Loucy (cell line): Measurements from ENCODE around the gene FAM222A.

Experiments used
- H2AFZ ChIP-seq: fragments of 200-600 bp; sonication (generic); 2 replicates; pipeline ENCODE4 v1.6.0; 2016; ENCODE audit warnings: antibody characterized with exemption, mild to moderate bottlenecking, low read length, moderate library complexity
- H3F3A ChIP-seq: fragments of 200-600 bp; 2 replicates; pipeline ENCODE4 v1.6.0; 2016; ENCODE audit warnings: antibody characterized with exemption, low read depth, mild to moderate bottlenecking
- H3K27me3 ChIP-seq: fragments of 200-600 bp; sonication (generic); 2 replicates; pipeline ENCODE4 v1.6.1; 2014; ENCODE audit warnings: low read length, mild to moderate bottlenecking; ENCODE audit not compliant: insufficient read depth, poor library complexity, severe bottlenecking
- H3K36me3 ChIP-seq: fragments of 200-600 bp; sonication (generic); 2 replicates; pipeline ENCODE4 v1.6.1; 2016; ENCODE audit warnings: low read length; ENCODE audit not compliant: insufficient read depth
- H3K4me1 ChIP-seq: fragments of 200-600 bp; sonication (generic); 2 replicates; pipeline ENCODE4 v1.5.1; 2014; ENCODE audit warnings: low read length, mild to moderate bottlenecking; ENCODE audit not compliant: insufficient read depth, poor library complexity, severe bottlenecking
- H3K4me2 ChIP-seq: fragments of 200-600 bp; sonication (generic); 2 replicates; pipeline ENCODE4 v1.6.0; 2014; ENCODE audit warnings: antibody characterized with exemption, low read length, low read depth, mild to moderate bottlenecking; ENCODE audit not compliant: poor library complexity, severe bottlenecking
- H3K4me3 ChIP-seq: fragments of 200-600 bp; sonication (generic); 2 replicates; pipeline ENCODE4 v1.5.1; 2014; ENCODE audit warnings: low read length, mild to moderate bottlenecking, mixed read lengths; ENCODE audit not compliant: poor library complexity, severe bottlenecking
- H3K79me2 ChIP-seq: fragments of 200-600 bp; sonication (generic); 2 replicates; pipeline ENCODE4 v1.6.1; 2014; ENCODE audit warnings: low read length; ENCODE audit not compliant: insufficient read depth
- H3K9ac ChIP-seq: fragments of 200-600 bp; sonication (generic); 2 replicates; pipeline ENCODE4 v1.6.0; 2014; ENCODE audit warnings: mild to moderate bottlenecking, low read depth, low read length, moderate library complexity; ENCODE audit not compliant: poor library complexity, severe bottlenecking
- H3K9me2 ChIP-seq: fragments of 200-600 bp; sonication (generic); replicated peaks from 2 replicates; pipeline ENCODE4 v1.6.1; 2016; ENCODE audit warnings: low read depth, low read length, mixed read lengths
- H3K9me3 ChIP-seq: fragments of 200-600 bp; sonication (generic); 2 replicates; pipeline ENCODE4 v1.6.1; 2014; ENCODE audit warnings: mild to moderate bottlenecking, antibody characterized with exemption, low read length, low read depth; ENCODE audit not compliant: insufficient read depth
- H4K20me1 ChIP-seq: fragments of 200-600 bp; sonication (generic); 2 replicates; pipeline ENCODE4 v1.6.0; 2014; ENCODE audit warnings: antibody characterized with exemption, low read length, mild to moderate bottlenecking; ENCODE audit not compliant: insufficient read depth, poor library complexity, severe bottlenecking
- CTCF ChIP-seq: fragments of 200-600 bp; sonication (generic); conservative IDR thresholded peaks from 2 replicates; pipeline ENCODE4 v1.5.1; 2014; ENCODE audit warnings: mild to moderate bottlenecking, antibody characterized with exemption, low read length
- EZH2phosphoT487 ChIP-seq: fragments of 200-600 bp; IDR thresholded peaks from 2 replicates; pipeline ENCODE4 v1.6.1; 2018; ENCODE audit warnings: antibody characterized with exemption, mild to moderate bottlenecking, moderate library complexity, borderline replicate concordance

FAM222A gene

DNA sequence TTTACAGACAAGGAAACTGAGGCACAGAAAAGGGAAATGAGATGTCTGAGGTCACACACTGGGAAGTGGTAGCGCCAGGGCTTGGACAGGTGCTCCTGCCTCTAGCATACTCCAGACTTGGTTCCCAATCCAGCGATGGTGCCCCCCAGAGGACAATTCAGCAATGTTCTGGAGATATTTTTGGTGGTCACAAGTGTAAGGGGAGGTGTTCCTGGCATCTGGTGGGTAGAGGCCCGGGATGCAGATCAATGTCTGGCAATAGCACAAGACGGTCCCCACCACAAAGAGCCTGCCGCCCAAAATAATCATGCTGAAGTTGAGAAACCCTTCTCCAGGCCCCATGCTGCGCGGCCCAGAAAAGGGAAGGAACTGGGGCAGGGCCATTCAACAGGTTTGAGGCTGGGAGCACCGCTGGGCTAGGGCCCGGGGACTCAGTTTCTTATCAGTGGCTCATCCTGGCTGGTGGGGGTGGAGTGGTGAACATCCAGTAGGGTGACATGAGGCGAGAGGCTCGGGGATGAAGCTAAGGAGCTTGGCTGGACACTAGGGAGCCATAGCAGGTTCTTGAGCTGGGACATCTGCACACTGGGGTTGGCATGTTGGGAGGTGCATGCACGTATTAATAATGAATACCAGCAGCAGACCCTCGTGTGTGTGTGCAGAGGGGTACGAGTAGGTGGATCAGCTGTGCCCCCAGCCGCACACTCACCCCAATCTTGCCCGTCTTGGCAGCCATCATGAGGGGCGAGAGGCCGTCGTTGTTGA is 84.5 kb downstream of the FAM222A start:
- no peaks in the 10 kb centered on the region for H3K9me3 ChIP-seq
- no peak overlapping the region for H3K4me2 ChIP-seq
- H3K79me2 ChIP-seq, result no peaks in the 10 kb centered on the region
- no peaks in the 10 kb centered on the region for H3K4me1 ChIP-seq
- H3K4me3 ChIP-seq, result no peak overlapping the region
- TF ChIP-seq EZH2phosphoT487 (no peak), CTCF (peak; percentile 59)
- H3K9ac ChIP-seq, result no peak overlapping the region
- no peaks in the 10 kb centered on the region for H3K9me2 ChIP-seq
- no peaks in the 10 kb centered on the region for H3K36me3 ChIP-seq
- no peak overlapping the region for H2AFZ ChIP-seq
- no peaks in the 10 kb centered on the region for H3K27me3 ChIP-seq
- no peaks in the 10 kb centered on the region for H3F3A ChIP-seq
- no peaks in the 10 kb centered on the region for H4K20me1 ChIP-seq

- Histone ChIP-seq H3K9me2 (no peaks in the 10 kb centered on the region), H2AFZ (no peak overlapping the region), H3K4me3 (no peak overlapping the region), H3K27me3 (no peaks in the 10 kb centered on the region), H4K20me1 (no peaks in the 10 kb centered on the region), H3K36me3 (no peaks in the 10 kb centered on the region), H3K4me2 (no peak overlapping the region), H3K9ac (no peak overlapping the region), H3K4me1 (no peaks in the 10 kb centered on the region), H3K79me2 (no peaks in the 10 kb centered on the region), H3F3A (no peaks in the 10 kb centered on the region), H3K9me3 (no peaks in the 10 kb centered on the region)
- no peak for TF ChIP-seq EZH2phosphoT487
- TF ChIP-seq CTCF, result no peak
Observed at GRCh38 chr12:109798691-109799090, 85.1 kb downstream of the FAM222A start.

DNA sequence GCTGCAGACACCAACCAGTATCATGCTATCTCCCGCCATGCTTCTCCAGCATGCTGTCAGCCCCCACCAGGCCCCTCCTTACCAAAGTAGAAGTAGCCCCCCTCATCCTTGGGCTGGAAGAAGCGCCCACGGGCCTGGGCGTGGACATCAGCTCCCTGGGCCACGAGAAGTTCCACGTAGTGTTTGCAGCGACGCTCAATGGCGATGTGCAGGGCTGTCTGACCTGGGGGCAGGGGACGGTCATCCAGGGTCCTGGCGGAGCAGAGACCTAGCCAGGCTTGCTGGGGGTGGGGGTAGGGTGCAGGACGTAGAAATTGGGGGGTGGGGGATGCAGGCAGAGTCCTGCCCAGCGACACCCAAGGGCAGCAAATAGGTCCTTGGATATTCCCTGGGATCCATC is 86.9 kb downstream of the FAM222A start:
- Histone ChIP-seq H3K4me2 (no peak overlapping the region), H2AFZ (no peak overlapping the region), H3K9me2 (no peaks in the 10 kb centered on the region), H3K4me3 (no peak overlapping the region), H4K20me1 (no peaks in the 10 kb centered on the region), H3K4me1 (no peaks in the 10 kb centered on the region), H3F3A (no peaks in the 10 kb centered on the region), H3K27me3 (no peaks in the 10 kb centered on the region), H3K79me2 (no peaks in the 10 kb centered on the region), H3K9me3 (no peaks in the 10 kb centered on the region), H3K9ac (no peak overlapping the region), H3K36me3 (no peaks in the 10 kb centered on the region)
- TF ChIP-seq CTCF, result no peak
- TF ChIP-seq EZH2phosphoT487, result no peak
